ENCODE results near the gene TRIP10.

GRCh38 chr19:6713773-6714692 lies 25.4 kb upstream of the TRIP10 start:
- TF ChIP-seq CTCF (IDR thresholded peaks at IDR 0.05) (no peak), EP300 (IDR thresholded peaks at IDR 0.05) (no peak)

Data from gastroesophageal sphincter (tissue), 3 donors.